ENCODE data around the gene HNF4A.
"Not testable (repeated sequence)": the region's sequence is repeated elsewhere in the genome, so short reads cannot be mapped to it uniquely, and the experiment has no call there.

HNF4A gene

GRCh38 chr20:44470327-44470726 is 114.8 kb downstream of the HNF4A start:
- no peak for DNase-seq (ENCODE audit: low read depth)

GRCh38 chr20:44471481-44471882 is 116.0 kb downstream of the HNF4A start:
- no peak for DNase-seq (ENCODE audit: low read depth)

DNA sequence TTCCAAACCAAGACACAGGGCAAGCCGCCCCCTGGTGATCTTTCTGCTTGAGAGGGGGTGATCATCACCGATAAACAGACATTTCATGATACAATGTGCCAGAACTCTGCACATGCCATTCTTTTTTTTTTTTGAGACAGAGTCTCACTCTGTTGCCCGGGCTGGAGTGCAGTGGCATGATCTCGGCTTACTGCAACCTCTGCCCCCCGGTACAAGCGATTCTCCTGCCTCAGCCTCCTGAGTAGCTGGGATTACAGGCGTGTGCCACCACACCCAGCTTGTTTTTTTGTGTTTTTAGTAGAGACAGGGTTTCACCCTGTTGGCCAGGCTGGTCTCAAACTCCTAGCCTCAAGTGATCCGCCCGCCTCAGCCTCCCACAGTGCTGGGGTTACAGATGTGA is 116.8 kb downstream of the HNF4A start:
- not testable (repeated sequence) for DNase-seq (ENCODE audit: low read depth)

DNA sequence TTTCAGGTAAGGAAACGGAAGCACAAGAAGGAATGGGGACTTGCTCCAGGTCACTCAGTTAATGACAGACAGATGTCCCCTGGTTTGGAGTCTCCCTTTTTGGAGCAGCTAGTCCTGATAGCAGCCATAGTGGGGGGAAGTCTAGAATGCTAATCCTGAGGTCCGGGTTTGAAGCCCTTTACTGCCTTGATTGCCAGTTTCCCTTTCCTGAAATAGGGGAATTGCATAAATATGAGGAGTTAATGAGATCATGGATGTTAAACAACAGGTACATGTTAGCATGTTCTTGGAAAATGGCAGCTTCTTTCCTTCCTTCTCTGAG is 119.8 kb downstream of the HNF4A start:
- no peak for DNase-seq (ENCODE audit: low read depth)

DNA sequence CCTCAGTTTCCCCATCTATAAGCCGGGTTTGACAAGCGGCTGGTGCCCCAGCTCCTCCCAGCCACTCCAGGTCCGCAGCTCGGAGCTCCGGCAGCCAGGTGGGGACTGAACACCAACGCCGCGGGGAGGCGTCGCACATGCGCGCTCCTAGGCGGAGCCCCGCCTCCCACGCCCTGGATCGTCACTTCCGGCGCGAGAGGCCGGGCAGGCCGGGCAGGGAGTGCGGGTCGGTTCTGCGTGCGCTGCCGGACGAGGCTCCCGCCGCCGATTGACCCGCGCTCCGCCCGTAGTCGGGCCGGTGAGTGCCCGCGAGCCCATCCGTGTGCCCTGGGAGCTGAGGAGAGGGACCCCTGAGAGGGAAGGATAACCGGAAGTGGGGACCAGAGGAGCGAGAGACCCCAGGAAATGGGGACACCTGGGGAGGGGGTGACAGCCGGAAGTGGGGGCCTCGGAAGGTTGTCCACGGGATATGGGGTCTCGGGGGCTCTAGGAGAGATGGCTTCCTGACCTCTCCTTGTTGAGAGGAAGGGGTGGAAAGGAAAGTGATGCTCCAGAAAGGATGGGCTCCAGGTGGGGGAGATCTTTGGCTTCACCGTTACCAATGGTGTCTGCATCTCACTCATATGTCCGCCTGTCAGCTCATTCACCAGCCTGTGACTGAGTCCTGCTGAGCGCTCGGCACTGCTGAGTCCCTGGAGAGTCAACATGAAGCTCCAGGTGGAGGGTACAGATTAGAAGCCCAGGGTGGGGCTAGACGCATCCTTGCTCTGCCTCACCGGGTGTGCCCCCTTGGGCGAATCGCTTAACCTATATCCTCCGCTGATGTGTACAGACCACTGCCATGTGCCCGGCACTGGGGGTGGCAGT is 120.4 kb downstream of the HNF4A start, which contains the start of gene TTPAL:
Gene TTPAL (plus strand): TSS at position 181 of the 867 bp plus-strand sequence. CDS start 4,126 bp downstream, outside the sequence.
- DNase-seq (ENCODE audit: low read depth): peak; percentile 82

DNA sequence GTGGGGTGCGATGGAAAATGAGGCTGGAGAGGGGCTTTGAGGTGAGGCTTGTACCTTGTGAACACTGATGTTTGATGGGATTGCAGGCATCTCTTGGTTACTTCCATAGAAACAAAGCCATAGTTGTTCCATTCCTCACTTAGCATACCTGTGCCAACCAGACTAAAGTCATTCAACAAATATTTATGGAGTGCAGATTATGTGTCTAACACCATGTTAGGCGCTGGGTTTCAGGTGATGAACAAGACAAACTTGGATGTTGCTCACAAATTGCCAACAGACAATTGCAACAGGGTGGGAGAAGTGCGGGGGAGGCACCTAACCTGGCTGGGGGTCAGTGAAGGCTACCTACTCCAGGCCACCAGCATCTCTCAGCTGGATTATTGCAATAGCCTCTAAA is 121.7 kb downstream of the HNF4A start:
- no peak for DNase-seq (ENCODE audit: low read depth)

DNA sequence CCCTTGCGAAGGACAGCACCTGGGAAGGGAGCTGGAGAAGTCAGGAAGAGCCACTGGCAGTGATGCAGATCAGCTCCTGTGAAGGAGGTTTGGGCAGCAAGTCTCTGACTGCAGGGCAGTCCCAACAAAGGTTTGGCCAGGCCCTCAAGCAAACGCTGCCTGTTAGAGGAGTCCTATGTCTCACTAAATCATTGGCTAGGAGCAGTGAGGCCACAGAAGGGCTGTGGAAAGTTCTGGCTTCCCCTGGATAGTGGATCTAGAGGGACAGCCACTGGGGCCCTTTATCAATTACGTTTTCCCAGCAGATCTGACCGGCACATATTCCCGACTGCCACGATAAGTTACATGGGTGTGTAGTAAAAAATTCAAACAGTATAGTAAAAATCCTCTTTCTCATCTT is 122.7 kb downstream of the HNF4A start:
- DNase-seq (ENCODE audit: low read depth): no peak

- DNase-seq (ENCODE audit: low read depth): no peak
These were observed 124.1 kb downstream of the HNF4A start for GRCh38 chr20:44479643-44480042.

- no peak for DNase-seq (ENCODE audit: low read depth)
These were observed 124.6 kb downstream of the HNF4A start for GRCh38 chr20:44480097-44480496.

GRCh38 chr20:44481719-44482416 is 126.4 kb downstream of the HNF4A start:
- DNase-seq (ENCODE audit: low read depth): no peak

DNA sequence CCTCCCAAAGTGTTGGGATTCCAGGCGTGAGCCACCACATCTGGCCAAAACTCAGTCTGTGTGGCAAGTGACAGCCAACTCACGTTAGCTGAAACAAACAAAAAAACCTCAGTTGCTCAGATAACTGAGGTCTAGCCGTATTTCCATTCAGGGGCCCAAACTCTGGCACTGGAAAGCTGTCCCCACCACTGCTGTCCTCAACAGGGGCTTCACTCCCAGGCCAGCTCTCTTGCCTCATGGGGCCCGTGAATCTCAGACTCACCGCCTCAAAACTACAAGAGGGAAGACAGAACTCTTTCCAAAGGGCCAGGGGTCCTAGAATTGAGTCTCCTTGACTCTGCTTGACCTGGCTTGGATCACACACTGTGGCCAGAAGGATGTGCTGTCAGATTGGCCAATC is 127.6 kb downstream of the HNF4A start:
- DNase-seq (ENCODE audit: low read depth): no peak
